Fibroblast of the aortic adventitia (primary cell): ENCODE results near the gene INHBB. TPM values are rescaled to one million over a fixed set of nuclear protein-coding genes. Genes with fewer than 3 reads are reported as not detected.

Experiments used
- DNase-seq: peaks from one replicate; pipeline ENCODE4 v3.0.0-alpha.2; 2010; ENCODE audit warnings: low read depth
- H3K4me3 ChIP-seq: 2 replicates; pipeline ENCODE4 v1.5.1; 2011; ENCODE audit warnings: low read depth, mild to moderate bottlenecking, control low read depth, low read length, moderate library complexity
- total RNA-seq: library from RNA; depleted of rRNA; stranded (reverse); fragments of >200 nt; gene quantifications from 2 replicates; pipeline ENCODE4 v1.2.3, GENCODE V29; 2012; ENCODE audit warnings: low replicate concordance
- TF ChIP-seq, protein P1 (sequence below): IDR thresholded peaks from 2 replicates; pipeline ENCODE4 v1.5.1; 2011; ENCODE audit warnings: mild to moderate bottlenecking, low read length, control low read depth, inconsistent platforms; ENCODE audit not compliant: insufficient read depth

Gene INHBB
- total RNA-seq, 1 donor: not detected

DNA sequence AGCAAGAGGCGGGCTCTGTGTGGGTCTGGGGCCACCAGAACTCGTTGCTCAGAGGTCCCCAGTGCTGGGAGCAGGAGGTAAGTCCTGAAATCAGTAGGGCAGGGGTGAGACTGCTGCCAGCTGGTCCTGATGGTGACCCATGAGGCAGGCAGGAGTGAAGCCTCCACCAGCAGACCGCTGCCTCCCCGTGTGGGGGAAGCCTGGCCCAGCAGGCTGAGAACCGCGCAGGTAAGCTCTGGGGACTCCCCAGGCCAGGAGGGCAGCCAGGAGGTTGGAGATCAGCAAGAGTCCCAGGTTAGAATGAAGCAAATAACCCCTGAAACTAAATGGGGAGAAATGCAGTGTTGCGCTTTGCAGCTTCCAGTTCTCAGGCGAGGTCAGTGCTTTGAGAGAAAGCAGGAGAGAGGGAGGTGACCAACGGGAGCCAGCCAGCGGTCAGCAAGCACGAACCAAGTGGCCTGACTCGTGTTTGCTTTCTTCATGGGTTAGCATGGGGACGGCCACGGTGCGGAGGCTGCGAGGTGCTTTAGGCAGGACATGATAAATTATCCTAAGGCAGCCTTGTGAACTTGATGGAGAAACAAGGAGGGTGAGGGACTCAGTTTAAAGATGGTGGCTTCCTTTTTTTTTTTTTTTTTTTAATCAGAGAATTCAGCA lies 26.2 kb downstream of the INHBB start:
- no peak for DNase-seq
- no peak overlapping the region for H3K4me3 ChIP-seq
- TF ChIP-seq, protein P1, sequence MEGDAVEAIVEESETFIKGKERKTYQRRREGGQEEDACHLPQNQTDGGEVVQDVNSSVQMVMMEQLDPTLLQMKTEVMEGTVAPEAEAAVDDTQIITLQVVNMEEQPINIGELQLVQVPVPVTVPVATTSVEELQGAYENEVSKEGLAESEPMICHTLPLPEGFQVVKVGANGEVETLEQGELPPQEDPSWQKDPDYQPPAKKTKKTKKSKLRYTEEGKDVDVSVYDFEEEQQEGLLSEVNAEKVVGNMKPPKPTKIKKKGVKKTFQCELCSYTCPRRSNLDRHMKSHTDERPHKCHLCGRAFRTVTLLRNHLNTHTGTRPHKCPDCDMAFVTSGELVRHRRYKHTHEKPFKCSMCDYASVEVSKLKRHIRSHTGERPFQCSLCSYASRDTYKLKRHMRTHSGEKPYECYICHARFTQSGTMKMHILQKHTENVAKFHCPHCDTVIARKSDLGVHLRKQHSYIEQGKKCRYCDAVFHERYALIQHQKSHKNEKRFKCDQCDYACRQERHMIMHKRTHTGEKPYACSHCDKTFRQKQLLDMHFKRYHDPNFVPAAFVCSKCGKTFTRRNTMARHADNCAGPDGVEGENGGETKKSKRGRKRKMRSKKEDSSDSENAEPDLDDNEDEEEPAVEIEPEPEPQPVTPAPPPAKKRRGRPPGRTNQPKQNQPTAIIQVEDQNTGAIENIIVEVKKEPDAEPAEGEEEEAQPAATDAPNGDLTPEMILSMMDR: no peak

DNA sequence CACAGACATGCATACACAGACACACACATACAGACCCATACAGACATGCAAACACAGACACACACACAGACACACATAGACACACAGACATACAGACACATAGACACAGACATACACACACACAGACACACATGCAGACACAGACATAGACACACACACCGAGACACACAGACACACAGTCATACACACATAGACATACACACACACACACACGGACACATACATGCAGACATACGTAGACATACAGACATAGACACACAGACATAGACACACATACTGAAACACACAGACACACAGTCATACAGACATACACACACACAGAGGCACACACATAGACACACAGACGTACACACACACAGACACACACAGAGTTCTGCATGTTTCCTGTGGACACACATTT lies 26.9 kb downstream of the INHBB start:
- H3K4me3 ChIP-seq: no peak overlapping the region
- TF ChIP-seq, protein P1: no peak
- DNase-seq: no peak

DNA sequence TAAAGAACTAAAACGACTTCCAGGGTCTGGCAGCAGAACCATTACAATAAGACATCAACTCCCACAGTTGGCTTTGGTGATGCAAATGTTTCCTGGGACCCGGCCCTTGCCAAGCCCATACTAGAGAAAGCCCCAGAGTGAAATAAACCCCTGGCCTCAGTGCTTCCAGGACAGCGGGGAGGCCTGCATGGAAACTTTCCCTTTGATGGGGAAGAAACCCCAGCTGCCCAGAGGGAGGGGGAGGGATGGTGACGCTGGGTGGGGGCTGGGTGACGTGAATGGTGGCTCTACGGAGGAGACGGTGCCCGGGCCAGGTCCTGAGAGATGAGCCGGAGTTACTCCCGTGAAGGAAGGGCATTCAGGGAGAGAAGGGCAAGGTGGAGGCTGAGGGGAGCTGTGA lies 27.5 kb downstream of the INHBB start:
- no peak for DNase-seq
- TF ChIP-seq, protein P1: no peak
- H3K4me3 ChIP-seq: no peak overlapping the region

DNA sequence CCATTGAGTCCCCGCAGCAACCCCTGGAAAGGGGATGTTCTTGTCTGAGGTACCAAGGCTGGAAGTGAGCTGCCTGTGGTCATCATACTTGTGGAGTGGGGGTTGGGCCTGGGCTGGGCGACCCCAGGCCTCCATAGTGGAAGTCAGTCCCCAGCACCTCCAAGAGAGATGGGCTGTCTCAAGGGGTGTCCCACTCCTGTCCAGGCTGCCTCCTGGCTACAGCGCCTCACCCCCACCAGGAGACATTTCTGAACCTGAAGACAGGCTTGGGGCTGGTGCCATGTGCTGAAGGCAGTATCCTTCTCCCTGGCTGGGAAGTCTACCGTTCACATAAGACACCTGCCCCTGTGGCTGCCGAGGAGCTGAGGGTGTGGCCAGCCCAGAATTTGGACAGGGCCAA lies 28.9 kb downstream of the INHBB start:
- no peak for DNase-seq
- H3K4me3 ChIP-seq: no peak overlapping the region
- TF ChIP-seq, protein P1: no peak

DNA sequence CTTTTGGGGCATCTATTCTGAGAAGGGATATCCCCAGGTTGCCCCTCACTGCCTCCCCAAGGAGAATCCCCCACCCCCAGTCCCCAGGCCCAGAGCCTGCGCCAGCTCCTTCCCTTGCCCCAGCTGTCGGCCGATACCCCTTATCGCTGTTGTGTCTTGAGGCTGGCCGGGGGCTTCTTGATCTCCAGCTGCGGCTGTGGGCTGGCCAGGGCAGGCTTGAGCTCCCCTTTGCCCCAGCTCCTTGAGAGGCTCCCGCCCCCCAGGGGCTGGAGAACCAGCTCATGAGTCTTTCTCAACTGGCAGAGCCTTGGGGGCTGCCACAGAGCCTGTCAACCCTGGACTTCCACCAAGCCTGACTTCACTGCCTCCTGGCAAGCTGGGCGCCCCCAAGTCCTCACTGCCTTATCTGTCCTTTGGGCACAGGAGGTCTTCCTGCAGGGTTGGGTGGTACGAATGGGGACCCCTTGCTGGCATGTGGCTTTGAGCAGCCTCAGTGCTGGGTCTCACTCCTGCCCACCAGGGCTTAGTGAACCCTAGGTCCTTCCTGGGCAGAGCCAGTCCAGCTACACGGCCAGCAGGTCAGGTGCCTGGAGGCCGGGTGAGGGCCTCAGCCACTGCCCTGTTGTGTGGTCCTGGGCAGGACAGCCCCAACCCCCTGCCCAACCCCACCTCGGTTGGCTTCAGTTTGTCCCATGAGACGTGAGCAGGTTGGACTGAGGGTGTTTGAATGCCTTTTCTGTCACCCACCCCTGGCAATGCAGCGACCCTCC lies 29.5 kb downstream of the INHBB start:
- no peak overlapping the region for H3K4me3 ChIP-seq
- TF ChIP-seq, protein P1: no peak
- DNase-seq: no peak

DNA sequence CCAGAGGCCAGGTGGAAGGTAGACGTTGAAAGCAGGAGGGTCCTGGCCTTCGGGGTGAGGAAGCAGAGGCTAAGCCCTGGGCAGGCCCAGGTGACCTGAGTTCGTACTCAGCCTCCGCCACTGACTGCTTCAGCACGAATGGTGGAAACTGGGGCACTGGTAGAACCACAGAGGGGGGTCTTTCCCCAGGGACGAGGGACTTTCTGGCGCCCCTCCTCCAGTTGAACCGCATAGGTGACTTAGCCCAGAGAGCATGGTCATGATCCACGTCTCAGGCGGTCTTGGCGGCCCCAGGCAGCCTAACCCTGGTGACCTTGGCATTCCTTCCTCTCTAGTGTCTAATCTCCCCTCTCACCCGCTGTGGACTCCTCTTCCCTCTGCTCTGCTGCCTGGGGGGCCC lies 30.2 kb downstream of the INHBB start:
- DNase-seq: no peak
- TF ChIP-seq, protein P1: no peak
- no peak overlapping the region for H3K4me3 ChIP-seq
